COLO829 (cell line): ENCODE data around the gene CYB5A.

Experiments used
- DNase-seq: peaks from one replicate; pipeline ENCODE4 v3.0.0; 2012; ENCODE audit warnings: low spot score

The CYB5A gene

GRCh38 chr18:74213429-74213828 is 78.3 kb downstream of the CYB5A start:
- no peak for DNase-seq

- DNase-seq = no peak
Observed at GRCh38 chr18:74204526-74205152, 87.1 kb downstream of the CYB5A start.

GRCh38 chr18:74203811-74204210 is 88.0 kb downstream of the CYB5A start:
- no peak for DNase-seq
